Measurements from ENCODE around the gene RPGRIP1L. TPM values are rescaled to one million over a fixed set of nuclear protein-coding genes. Genes with fewer than 3 reads are reported as not detected.
"Not testable (repeated sequence)": the region's sequence is repeated elsewhere in the genome, so short reads cannot be mapped to it uniquely, and the experiment has no call there.

Gene RPGRIP1L
- total RNA-seq, 1 donor from 2014 or later, result 19.9 TPM

- no peaks in the 10 kb centered on the region for H3K27me3 Mint-ChIP-seq
- no peak for TF ChIP-seq CTCF (IDR thresholded peaks at IDR 0.05; ENCODE audit: unreplicated experiment)
- H3K36me3 Mint-ChIP-seq (ENCODE audit: insufficient read depth), result peaks cover 1% of the 10 kb centered on the region
- peak overlapping the region; percentile 91 for H3K4me3 Mint-ChIP-seq (ENCODE audit: low read depth)
- H3K4me1 Mint-ChIP-seq (ENCODE audit: low read depth), result peaks cover 11% of the 10 kb centered on the region
- DNase-seq (ENCODE audit: low spot score, unreplicated experiment), result no peak
- no peaks in the 10 kb centered on the region for H3K9me3 Mint-ChIP-seq (ENCODE audit: low read depth)
- peak overlapping the region; percentile 91 for H3K27ac Mint-ChIP-seq
These were observed 770 bp upstream of the RPGRIP1L start for GRCh38 chr16:53704445-53704813.

GRCh38 chr16:53698271-53698670 is 5.4 kb downstream of the RPGRIP1L start:
- H3K27me3 Mint-ChIP-seq; DNase-seq (ENCODE audit: low spot score, unreplicated experiment); H3K4me1 Mint-ChIP-seq (ENCODE audit: low read depth); H3K27ac Mint-ChIP-seq; H3K9me3 Mint-ChIP-seq (ENCODE audit: low read depth); H3K4me3 Mint-ChIP-seq (ENCODE audit: low read depth): not testable (repeated sequence)
- peaks cover 21% of the 10 kb centered on the region for H3K36me3 Mint-ChIP-seq (ENCODE audit: insufficient read depth)

- no peaks in the 10 kb centered on the region for H3K9me3 Mint-ChIP-seq (ENCODE audit: low read depth)
- peaks cover 24% of the 10 kb centered on the region for H3K36me3 Mint-ChIP-seq (ENCODE audit: insufficient read depth)
- no peaks in the 10 kb centered on the region for H3K27me3 Mint-ChIP-seq
- no peak overlapping the region for H3K27ac Mint-ChIP-seq
- H3K4me3 Mint-ChIP-seq (ENCODE audit: low read depth), result no peak overlapping the region
- DNase-seq (ENCODE audit: low spot score, unreplicated experiment), result no peak
- no peaks in the 10 kb centered on the region for H3K4me1 Mint-ChIP-seq (ENCODE audit: low read depth)
- TF ChIP-seq CTCF (IDR thresholded peaks at IDR 0.05; ENCODE audit: unreplicated experiment), result no peak
These were observed 8.6 kb downstream of the RPGRIP1L start for GRCh38 chr16:53695070-53695469.

- Mint-ChIP-seq H3K27ac (no peak overlapping the region), H3K4me3 (ENCODE audit: low read depth) (no peak overlapping the region), H3K36me3 (ENCODE audit: insufficient read depth) (peaks cover 22% of the 10 kb centered on the region), H3K9me3 (ENCODE audit: low read depth) (no peaks in the 10 kb centered on the region), H3K27me3 (no peaks in the 10 kb centered on the region), H3K4me1 (ENCODE audit: low read depth) (no peaks in the 10 kb centered on the region)
- TF ChIP-seq CTCF (IDR thresholded peaks at IDR 0.05; ENCODE audit: unreplicated experiment), result no peak
- no peak for DNase-seq (ENCODE audit: low spot score, unreplicated experiment)
These were observed 10.3 kb downstream of the RPGRIP1L start for GRCh38 chr16:53693320-53693719.

- Mint-ChIP-seq H3K36me3 (ENCODE audit: insufficient read depth) (peaks cover 21% of the 10 kb centered on the region), H3K9me3 (ENCODE audit: low read depth) (no peaks in the 10 kb centered on the region), H3K4me1 (ENCODE audit: low read depth) (no peaks in the 10 kb centered on the region), H3K4me3 (ENCODE audit: low read depth) (no peak overlapping the region), H3K27me3 (no peaks in the 10 kb centered on the region), H3K27ac (no peak overlapping the region)
- DNase-seq (ENCODE audit: low spot score, unreplicated experiment), result no peak
- peak; percentile 51 for TF ChIP-seq CTCF (IDR thresholded peaks at IDR 0.05; ENCODE audit: unreplicated experiment)
These were observed 11.5 kb downstream of the RPGRIP1L start for GRCh38 chr16:53692146-53692545.

GRCh38 chr16:53690771-53691170 is 12.9 kb downstream of the RPGRIP1L start:
- TF ChIP-seq CTCF (IDR thresholded peaks at IDR 0.05; ENCODE audit: unreplicated experiment), result no peak
- no peaks in the 10 kb centered on the region for H3K9me3 Mint-ChIP-seq (ENCODE audit: low read depth)
- no peak overlapping the region for H3K27ac Mint-ChIP-seq
- peaks cover 16% of the 10 kb centered on the region for H3K36me3 Mint-ChIP-seq (ENCODE audit: insufficient read depth)
- no peak overlapping the region for H3K4me3 Mint-ChIP-seq (ENCODE audit: low read depth)
- DNase-seq (ENCODE audit: low spot score, unreplicated experiment), result no peak
- H3K27me3 Mint-ChIP-seq, result no peaks in the 10 kb centered on the region
- H3K4me1 Mint-ChIP-seq (ENCODE audit: low read depth), result no peaks in the 10 kb centered on the region

Measured in progenitor cell of endocrine pancreas (in vitro differentiated cells).